HepG2 (cell line): Measurements from ENCODE around the gene OTOP2. TPM values are rescaled to one million over a fixed set of nuclear protein-coding genes. Genes with fewer than 3 reads are reported as not detected.

Source experiments
- IRX3 ChIP-seq: sonication (generic); formaldehyde crosslinking; IDR thresholded peaks from 2 replicates; pipeline ENCODE4 v1.8.1; 2023; ENCODE audit warnings: mild to moderate bottlenecking, low read depth, missing genetic modification reagents, borderline replicate concordance
- YEATS4 ChIP-seq: sonication (generic); formaldehyde crosslinking; IDR thresholded peaks from 2 replicates; pipeline ENCODE4 v1.4.0; 2020; ENCODE audit warnings: missing genetic modification reagents, borderline replicate concordance
- ZBTB40 ChIP-seq, 2 experiments: fragments of 450-650 bp in 1 of 2; sonication (generic) in 1 of 2; formaldehyde crosslinking in 1 of 2; IDR thresholded peaks; 2 replicates each; pipeline versions ENCODE4 v1.6.1 to v1.8.0; 2016 to 2022; ENCODE audit warnings: antibody characterized with exemption in 1 of 2, mild to moderate bottlenecking in 1 of 2, missing genetic modification reagents in 1 of 2
- ZBTB7B ChIP-seq: sonication (generic); formaldehyde crosslinking; IDR thresholded peaks from 2 replicates; pipeline ENCODE4 v1.4.0; 2020; ENCODE audit warnings: missing genetic modification reagents
- ZNF282 ChIP-seq: fragments of 450-650 bp; IDR thresholded peaks from 2 replicates; pipeline ENCODE4 v1.6.1; 2018; ENCODE audit not compliant: partially characterized antibody
- ZNF329 ChIP-seq: sonication (generic); formaldehyde crosslinking; IDR thresholded peaks from 2 replicates; pipeline ENCODE4 v1.9.0; 2021; ENCODE audit warnings: low read depth, mild to moderate bottlenecking, missing genetic modification reagents
- ZNF781 ChIP-seq: sonication (generic); formaldehyde crosslinking; IDR thresholded peaks from 2 replicates; pipeline ENCODE4 v1.5.1; 2020; ENCODE audit warnings: borderline replicate concordance, mild to moderate bottlenecking, missing genetic modification reagents; ENCODE audit errors: not compliant biosample characterization
- ZSCAN30 ChIP-seq: sonication (generic); formaldehyde crosslinking; IDR thresholded peaks from 2 replicates; pipeline ENCODE4 v1.5.0; 2020; ENCODE audit warnings: mild to moderate bottlenecking, missing genetic modification reagents
- polyA plus RNA-seq, 8 experiments: library from polyadenylated mRNA; depleted of rRNA in 3 of 8; stranded (reverse) in 7 of 8; unstranded in 1 of 8; fragments of >200 nt; fragmentation: Illumina TruSeq in 4 of 8; extraction: Trizol in 4 of 8; gene quantifications; 2 replicates each; pipeline versions ENCODE4 v1.2.1 to v1.2.3, GENCODE V29; 2011 to 2016; ENCODE audit warnings: low read depth in 4 of 8, missing spikeins in 1 of 8, mixed read lengths in 1 of 8; ENCODE audit not compliant: insufficient read depth in 1 of 8
- total RNA-seq, 5 experiments: library from RNA; depleted of rRNA; stranded (reverse); fragments of >200 nt; fragmentation: Illumina TruSeq; extraction: Trizol; gene quantifications; 2 replicates each; pipeline ENCODE4 v1.2.3, GENCODE V29; 2016; ENCODE audit warnings: low read depth in 1 of 5
- TF ChIP-seq, protein P1 (sequence below): sonication (generic); formaldehyde crosslinking; IDR thresholded peaks from 2 replicates; pipeline ENCODE4 v1.4.0; 2020; ENCODE audit warnings: mild to moderate bottlenecking, missing genetic modification reagents
- TF ChIP-seq, protein P2 (sequence below): sonication (generic); formaldehyde crosslinking; IDR thresholded peaks from 2 replicates; pipeline ENCODE4 v1.5.0; 2020; ENCODE audit warnings: missing genetic modification reagents
- TF ChIP-seq, protein P3 (sequence below): sonication (generic); formaldehyde crosslinking; IDR thresholded peaks from 2 replicates; pipeline ENCODE4 v1.9.0; 2022; ENCODE audit warnings: low read depth, missing genetic modification reagents
- TF ChIP-seq, protein P4 (sequence below): sonication (generic); formaldehyde crosslinking; IDR thresholded peaks from 2 replicates; pipeline ENCODE4 v1.5.0; 2020; ENCODE audit warnings: mild to moderate bottlenecking, missing genetic modification reagents

OTOP2 gene
- total and polyA plus RNA-seq, 2 of the 13 experiments (the other 11 are each of a cell fraction or from before 2014, with no cell fraction given) = not detected

- TF ChIP-seq ZSCAN30 (no peak), ZNF282 (no peak), ZNF329 (CRISPR knock-in tag) (0 out of 2 replicates have a peak, but pooled peaks have one; percentile 41), ZBTB7B (CRISPR knock-in tag) (peak; percentile 68; the same call in 1 of the 2 replicates), IRX3 (peak; percentile 63; the same call in 1 of the 2 replicates), ZBTB40 (IDR thresholded peaks at IDR 0.05) (no peak), ZBTB40 (CRISPR knock-in tag; IDR thresholded peaks at IDR 0.05) (peak; percentile 55; the same call in 1 of the 2 replicates), ZNF781 (CRISPR knock-in tag) (no peak), YEATS4 (CRISPR knock-in tag) (peak; percentile 32; the same call in 1 of the 2 replicates)
- TF ChIP-seq, protein P1, sequence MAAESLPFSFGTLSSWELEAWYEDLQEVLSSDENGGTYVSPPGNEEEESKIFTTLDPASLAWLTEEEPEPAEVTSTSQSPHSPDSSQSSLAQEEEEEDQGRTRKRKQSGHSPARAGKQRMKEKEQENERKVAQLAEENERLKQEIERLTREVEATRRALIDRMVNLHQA (CRISPR knock-in tag) = no peak
- TF ChIP-seq, protein P2, sequence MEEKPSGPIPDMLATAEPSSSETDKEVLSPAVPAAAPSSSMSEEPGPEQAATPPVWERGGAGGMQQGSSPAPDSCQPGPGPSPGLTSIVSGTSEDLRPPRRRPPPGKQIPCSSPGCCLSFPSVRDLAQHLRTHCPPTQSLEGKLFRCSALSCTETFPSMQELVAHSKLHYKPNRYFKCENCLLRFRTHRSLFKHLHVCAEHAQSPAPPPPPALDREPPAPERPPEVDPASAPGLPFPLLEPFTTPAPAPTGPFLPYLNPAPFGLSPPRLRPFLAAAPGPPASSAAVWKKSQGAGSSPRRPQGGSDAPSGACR (CRISPR knock-in tag) = peak; percentile 73; the same call in 1 of the 2 replicates
- TF ChIP-seq, protein P3, sequence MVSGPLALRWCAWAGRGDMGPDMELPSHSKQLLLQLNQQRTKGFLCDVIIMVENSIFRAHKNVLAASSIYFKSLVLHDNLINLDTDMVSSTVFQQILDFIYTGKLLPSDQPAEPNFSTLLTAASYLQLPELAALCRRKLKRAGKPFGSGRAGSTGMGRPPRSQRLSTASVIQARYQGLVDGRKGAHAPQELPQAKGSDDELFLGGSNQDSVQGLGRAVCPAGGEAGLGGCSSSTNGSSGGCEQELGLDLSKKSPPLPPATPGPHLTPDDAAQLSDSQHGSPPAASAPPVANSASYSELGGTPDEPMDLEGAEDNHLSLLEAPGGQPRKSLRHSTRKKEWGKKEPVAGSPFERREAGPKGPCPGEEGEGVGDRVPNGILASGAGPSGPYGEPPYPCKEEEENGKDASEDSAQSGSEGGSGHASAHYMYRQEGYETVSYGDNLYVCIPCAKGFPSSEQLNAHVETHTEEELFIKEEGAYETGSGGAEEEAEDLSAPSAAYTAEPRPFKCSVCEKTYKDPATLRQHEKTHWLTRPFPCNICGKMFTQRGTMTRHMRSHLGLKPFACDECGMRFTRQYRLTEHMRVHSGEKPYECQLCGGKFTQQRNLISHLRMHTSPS = peak; percentile 59; the same call in 1 of the 2 replicates
- TF ChIP-seq, protein P4, sequence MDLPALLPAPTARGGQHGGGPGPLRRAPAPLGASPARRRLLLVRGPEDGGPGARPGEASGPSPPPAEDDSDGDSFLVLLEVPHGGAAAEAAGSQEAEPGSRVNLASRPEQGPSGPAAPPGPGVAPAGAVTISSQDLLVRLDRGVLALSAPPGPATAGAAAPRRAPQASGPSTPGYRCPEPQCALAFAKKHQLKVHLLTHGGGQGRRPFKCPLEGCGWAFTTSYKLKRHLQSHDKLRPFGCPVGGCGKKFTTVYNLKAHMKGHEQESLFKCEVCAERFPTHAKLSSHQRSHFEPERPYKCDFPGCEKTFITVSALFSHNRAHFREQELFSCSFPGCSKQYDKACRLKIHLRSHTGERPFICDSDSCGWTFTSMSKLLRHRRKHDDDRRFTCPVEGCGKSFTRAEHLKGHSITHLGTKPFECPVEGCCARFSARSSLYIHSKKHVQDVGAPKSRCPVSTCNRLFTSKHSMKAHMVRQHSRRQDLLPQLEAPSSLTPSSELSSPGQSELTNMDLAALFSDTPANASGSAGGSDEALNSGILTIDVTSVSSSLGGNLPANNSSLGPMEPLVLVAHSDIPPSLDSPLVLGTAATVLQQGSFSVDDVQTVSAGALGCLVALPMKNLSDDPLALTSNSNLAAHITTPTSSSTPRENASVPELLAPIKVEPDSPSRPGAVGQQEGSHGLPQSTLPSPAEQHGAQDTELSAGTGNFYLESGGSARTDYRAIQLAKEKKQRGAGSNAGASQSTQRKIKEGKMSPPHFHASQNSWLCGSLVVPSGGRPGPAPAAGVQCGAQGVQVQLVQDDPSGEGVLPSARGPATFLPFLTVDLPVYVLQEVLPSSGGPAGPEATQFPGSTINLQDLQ = 0 out of 2 replicates have a peak, but pooled peaks have one; percentile 45
These were observed 379 bp upstream of the OTOP2 start (continued) for GRCh38 chr17:74923538-74924249.
